ENCODE measurements around the gene BRSK2.

The BRSK2 gene

GRCh38 chr11:1377231-1377780 is 12.4 kb upstream of the BRSK2 start:
- DNase-seq: no peak

- DNase-seq: no peak
These were observed 7.8 kb upstream of the BRSK2 start for GRCh38 chr11:1381793-1382425.

GRCh38 chr11:1382429-1382828 is 7.3 kb upstream of the BRSK2 start:
- DNase-seq: peak in 1 of 3 experiments; percentile 38

- DNase-seq: peak; percentile 56 to 88 (median 88)
These were observed 6.7 kb upstream of the BRSK2 start for GRCh38 chr11:1382831-1383607.

- no peak for DNase-seq
These were observed 5.3 kb upstream of the BRSK2 start for GRCh38 chr11:1384199-1384970.

- DNase-seq: no peak
These were observed 2.2 kb upstream of the BRSK2 start for GRCh38 chr11:1387521-1387920.

GRCh38 chr11:1387961-1388762 is 1.6 kb upstream of the BRSK2 start:
- peak in 2 of 3 experiments; percentile 43 to 74 for DNase-seq

GRCh38 chr11:1388763-1389102 is 1.0 kb upstream of the BRSK2 start:
- peak; percentile 34 to 59 (median 52) for DNase-seq

GRCh38 chr11:1389103-1389931 is 417 bp upstream of the BRSK2 start:
- DNase-seq: peak; percentile 94 to 98 (median 97)

GRCh38 chr11:1390569-1391164 is 933 bp downstream of the BRSK2 start:
- DNase-seq: peak; percentile 14 to 58 (median 49)

- peak in 2 of 3 experiments; percentile 48 to 68 for DNase-seq
These were observed 1.7 kb downstream of the BRSK2 start for GRCh38 chr11:1391165-1392075.

- no peak for DNase-seq
These were observed 2.4 kb downstream of the BRSK2 start for GRCh38 chr11:1392111-1392510.

GRCh38 chr11:1392561-1392960 is 2.8 kb downstream of the BRSK2 start:
- no peak for DNase-seq

- DNase-seq: no peak
These were observed 3.4 kb downstream of the BRSK2 start for GRCh38 chr11:1393038-1393710.

GRCh38 chr11:1394936-1395772 is 5.4 kb downstream of the BRSK2 start:
- DNase-seq: no peak

GRCh38 chr11:1395773-1396374 is 6.1 kb downstream of the BRSK2 start:
- no peak for DNase-seq

- DNase-seq: no peak
These were observed 6.7 kb downstream of the BRSK2 start for GRCh38 chr11:1396375-1396841.
